Mucosa of descending colon (tissue), 3 donors: ENCODE measurements around the gene LRCH1. TPM values are rescaled to one million over a fixed set of nuclear protein-coding genes. Genes with fewer than 3 reads are reported as not detected.
A peak's percentile ranks its signal among the peaks of the same experiment; 100 is the strongest.

ENCODE experiments used
- ATAC-seq: fragments of 200-7000 bp; cut with Tn5 transposase; one replicate; pipeline ENCODE4 v1.9.1; 2020; ENCODE audit warnings: mild to moderate bottlenecking, moderate library complexity
- DNase-seq, 3 donors: peaks; one replicate each; pipeline ENCODE4 v3.0.0-alpha.2; 2020
- H3K36me3 ChIP-seq: fragments of 200-600 bp; one replicate; pipeline ENCODE4 v1.8.0; 2021; ENCODE audit warnings: low read depth, mild to moderate bottlenecking
- H3K4me1 ChIP-seq: fragments of 200-600 bp; one replicate; pipeline ENCODE4 v1.8.0; 2021; ENCODE audit warnings: low read depth, mild to moderate bottlenecking
- H3K4me3 ChIP-seq: fragments of 200-600 bp; one replicate; pipeline ENCODE4 v1.8.0; 2021; ENCODE audit warnings: mild to moderate bottlenecking
- H3K9me3 ChIP-seq: fragments of 200-600 bp; one replicate; pipeline ENCODE4 v1.8.0; 2021; ENCODE audit warnings: mild to moderate bottlenecking
- intact Hi-C, 2 donors: fragments of 100-400 bp; cut with DNase I in 1 of 2; cut with micrococcal nuclease in 1 of 2; formaldehyde crosslinking; loops; one replicate each; pipeline versions ENCODE4 v1.11.0 to v1.11.1; 2022; cut with DNase I, micrococcal nuclease
- total RNA-seq, 3 donors: library from RNA; stranded (reverse); fragmentation: NEBNext Ultra II Directional in 2 of 3; extraction: Animal tissue kit (Norgen Biotek cat#: 25700) in 2 of 3; gene quantifications; one replicate each; pipeline versions ENCODE4 v1.2.1 to v1.2.4, GENCODE V29; 2021 to 2023
- TF ChIP-seq, protein P1 (sequence below): fragments of 200-600 bp; IDR thresholded peaks from one replicate; pipeline ENCODE4 v1.8.0; 2022; ENCODE audit warnings: antibody characterized with exemption, mild to moderate bottlenecking
- donor health status: DM: no; HTN: no; CAD: no; lungs with moderate emphysema.
- donor health status: DM: no; HTN: no; CAD: no.
- donor health status: DM: no; HTN: yes; CAD: no.

Gene LRCH1
- total RNA-seq, 3 donors from 2014 or later, result 13.4 to 44.1 (median 16.1) TPM

DNA sequence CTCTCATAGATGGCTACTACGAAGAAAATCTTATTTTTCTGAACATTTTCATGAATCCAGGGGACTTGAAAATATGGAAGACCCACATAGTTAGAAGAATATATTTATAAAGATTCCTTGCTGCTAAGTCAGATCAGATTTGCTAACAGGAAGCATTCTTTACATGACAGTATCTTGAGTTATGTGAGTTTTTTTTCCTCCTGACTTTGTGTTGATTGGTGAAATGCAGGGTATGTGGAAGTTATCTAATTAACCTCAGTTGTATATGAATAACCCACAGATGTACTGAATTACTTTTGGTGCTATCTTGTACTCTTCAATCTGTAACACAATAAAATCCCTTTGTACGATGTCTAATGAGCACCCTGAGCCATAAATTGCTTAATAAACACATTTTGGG, 190.2 kb downstream of the LRCH1 start:
- intact Hi-C loops, result no loop called here
- Histone ChIP-seq H3K4me3 (no peak overlapping the region), H3K36me3 (no peaks in the 10 kb centered on the region), H3K4me1 (no peaks in the 10 kb centered on the region), H3K9me3 (no peaks in the 10 kb centered on the region)
- DNase-seq (no peak), ATAC-seq (no peak)
- TF ChIP-seq, protein P1, sequence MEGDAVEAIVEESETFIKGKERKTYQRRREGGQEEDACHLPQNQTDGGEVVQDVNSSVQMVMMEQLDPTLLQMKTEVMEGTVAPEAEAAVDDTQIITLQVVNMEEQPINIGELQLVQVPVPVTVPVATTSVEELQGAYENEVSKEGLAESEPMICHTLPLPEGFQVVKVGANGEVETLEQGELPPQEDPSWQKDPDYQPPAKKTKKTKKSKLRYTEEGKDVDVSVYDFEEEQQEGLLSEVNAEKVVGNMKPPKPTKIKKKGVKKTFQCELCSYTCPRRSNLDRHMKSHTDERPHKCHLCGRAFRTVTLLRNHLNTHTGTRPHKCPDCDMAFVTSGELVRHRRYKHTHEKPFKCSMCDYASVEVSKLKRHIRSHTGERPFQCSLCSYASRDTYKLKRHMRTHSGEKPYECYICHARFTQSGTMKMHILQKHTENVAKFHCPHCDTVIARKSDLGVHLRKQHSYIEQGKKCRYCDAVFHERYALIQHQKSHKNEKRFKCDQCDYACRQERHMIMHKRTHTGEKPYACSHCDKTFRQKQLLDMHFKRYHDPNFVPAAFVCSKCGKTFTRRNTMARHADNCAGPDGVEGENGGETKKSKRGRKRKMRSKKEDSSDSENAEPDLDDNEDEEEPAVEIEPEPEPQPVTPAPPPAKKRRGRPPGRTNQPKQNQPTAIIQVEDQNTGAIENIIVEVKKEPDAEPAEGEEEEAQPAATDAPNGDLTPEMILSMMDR, result no peak

DNA sequence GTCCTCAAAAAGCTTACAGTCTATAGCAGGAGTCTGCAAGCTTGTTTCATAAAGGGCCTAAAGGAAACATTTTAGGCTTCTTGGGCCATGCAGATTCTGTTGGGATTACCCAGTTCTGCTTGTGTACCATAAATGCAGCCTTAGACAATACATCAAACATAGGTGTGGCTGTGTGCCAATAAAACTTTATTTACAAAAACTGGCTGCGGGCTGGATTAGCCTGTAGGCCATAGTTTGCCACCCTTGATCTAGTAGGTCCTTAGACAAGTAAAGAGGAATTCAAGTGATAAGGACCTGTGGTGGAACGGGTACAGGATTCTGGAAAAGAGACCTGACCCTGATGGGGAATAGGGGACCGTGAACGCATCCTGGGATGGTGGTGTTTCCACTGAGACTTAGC, 192.1 kb downstream of the LRCH1 start:
- Histone ChIP-seq H3K4me1 (no peaks in the 10 kb centered on the region), H3K4me3 (no peak overlapping the region), H3K9me3 (no peaks in the 10 kb centered on the region), H3K36me3 (no peaks in the 10 kb centered on the region)
- intact Hi-C loops, result no loop called here
- TF ChIP-seq, protein P1, result no peak
- DNase-seq (no peak), ATAC-seq (peak; percentile 48)

DNA sequence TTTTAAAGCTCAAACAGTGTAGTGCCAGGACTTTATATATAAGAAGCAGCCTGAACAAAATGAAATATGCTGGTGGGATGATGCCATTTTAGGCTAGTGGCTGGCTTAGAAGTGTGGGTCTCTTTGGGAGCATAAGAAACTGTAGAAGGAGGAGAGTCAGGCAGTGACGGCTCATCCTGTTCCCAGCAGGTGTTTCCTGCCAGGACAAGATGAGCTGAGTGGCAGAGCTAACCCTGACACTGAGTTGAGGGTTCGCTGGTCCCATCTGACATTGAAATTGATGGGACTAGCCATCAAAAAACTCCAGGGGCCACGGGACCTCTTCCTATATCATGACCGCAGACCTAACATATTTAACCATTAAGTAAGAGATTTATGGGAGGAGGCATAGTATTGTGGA, 192.7 kb downstream of the LRCH1 start:
- H3K36me3 ChIP-seq, result no peaks in the 10 kb centered on the region
- ATAC-seq (no peak), DNase-seq (no peak)

DNA sequence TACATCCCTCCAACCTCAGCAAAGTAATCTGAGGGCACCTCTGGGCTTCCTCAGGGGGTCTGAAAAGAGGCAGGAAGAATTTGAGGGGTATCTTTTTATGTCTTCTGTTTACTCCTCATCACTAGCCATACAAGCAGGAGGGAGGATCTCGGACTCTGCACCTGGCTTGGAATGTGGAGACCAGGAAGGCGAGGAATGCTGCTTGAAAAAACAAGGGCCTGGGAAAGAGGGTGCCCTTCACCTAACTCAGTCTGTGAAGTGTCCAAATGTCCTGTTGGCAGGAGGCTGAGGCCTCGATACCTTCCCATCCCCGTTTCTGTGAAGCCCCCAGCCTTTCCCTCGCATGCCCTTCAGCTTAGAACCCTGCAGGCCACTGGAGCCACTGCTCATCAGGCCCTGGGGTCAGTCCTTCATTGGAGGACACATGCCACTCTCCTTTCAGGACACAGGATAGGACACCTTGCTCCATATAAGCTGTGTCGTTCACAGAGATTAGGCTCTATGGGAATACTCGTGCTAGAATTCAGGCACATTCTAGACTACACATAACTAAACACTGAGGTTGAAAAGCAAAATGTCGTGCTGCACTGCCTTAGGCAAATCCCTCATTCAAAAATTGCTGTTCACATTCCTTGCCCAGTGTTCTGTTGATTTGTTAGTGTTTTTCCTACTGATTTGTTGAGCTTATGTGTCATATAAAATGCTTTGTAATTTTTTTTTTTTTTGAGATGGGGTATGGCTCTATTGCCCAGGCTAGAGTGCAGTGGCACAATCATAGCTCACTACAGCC, 194.3 kb downstream of the LRCH1 start:
- Histone ChIP-seq H3K9me3 (no peaks in the 10 kb centered on the region), H3K4me1 (no peaks in the 10 kb centered on the region), H3K36me3 (no peaks in the 10 kb centered on the region), H3K4me3 (no peak overlapping the region)
- intact Hi-C loops, result no loop called here
- DNase-seq, result no peak
- TF ChIP-seq, protein P1, result no peak
- ATAC-seq, result no peak

More for the DNA sequence above, 192.7 kb downstream of the LRCH1 start:
- intact Hi-C loops, result no loop called here
- H3K4me3 ChIP-seq, result no peak overlapping the region
- TF ChIP-seq, protein P1, result no peak
- no peaks in the 10 kb centered on the region for H3K9me3 ChIP-seq
- H3K4me1 ChIP-seq, result no peaks in the 10 kb centered on the region

DNA sequence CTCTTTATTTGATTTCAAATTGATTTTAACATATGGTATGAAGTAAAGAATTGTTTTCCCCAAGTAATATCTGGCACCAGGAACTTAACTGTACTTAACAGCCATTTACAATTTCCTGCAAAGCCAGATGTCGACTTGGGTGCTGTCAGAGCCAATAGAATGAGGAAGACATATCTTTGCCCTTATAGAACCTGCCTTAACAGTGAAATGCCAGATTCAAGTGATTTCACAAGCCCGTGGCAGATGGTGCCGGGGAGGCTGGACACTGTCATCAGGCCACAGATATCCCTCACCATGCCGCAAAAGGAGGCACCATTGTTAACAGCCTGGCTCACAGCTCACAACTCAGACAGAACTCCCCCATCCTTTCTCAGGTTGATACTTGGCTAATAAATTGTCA, 195.3 kb downstream of the LRCH1 start:
- Histone ChIP-seq H3K36me3 (no peaks in the 10 kb centered on the region), H3K9me3 (no peaks in the 10 kb centered on the region), H3K4me3 (no peak overlapping the region), H3K4me1 (no peaks in the 10 kb centered on the region)
- intact Hi-C loops, result no loop called here
- peak; percentile 75 for ATAC-seq
- no peak for DNase-seq
- TF ChIP-seq, protein P1, result no peak
